Upper lobe of left lung (tissue), 6 donors: ENCODE data around the gene GPS2. TPM values are rescaled to one million over a fixed set of nuclear protein-coding genes. Genes with fewer than 3 reads are reported as not detected.
A peak's percentile ranks its signal among the peaks of the same experiment; 100 is the strongest.
"Not testable (repeated sequence)": the region's sequence is repeated elsewhere in the genome, so short reads cannot be mapped to it uniquely, and the experiment has no call there.

Source experiments
- ATAC-seq, 2 donors: fragments of 200-7000 bp; cut with Tn5 transposase; one replicate each; pipeline ENCODE4 v1.9.1; 2022; ENCODE audit warnings: mild to moderate bottlenecking in 2 of 2, moderate library complexity in 2 of 2; ENCODE audit not compliant: low FRiP score in 2 of 2
- DNase-seq, 2 donors: peaks; one replicate each; pipeline ENCODE4 v3.0.0-alpha.2; 2019 to 2020
- H3K27ac ChIP-seq, 4 donors: fragments of 200-600 bp; sonication (generic); one replicate each; pipeline ENCODE4 v1.5.1; 2016 to 2019
- H3K27me3 ChIP-seq, 4 donors: fragments of 200-600 bp; sonication (generic); one replicate each; pipeline ENCODE4 v1.5.1; 2017 to 2019
- H3K36me3 ChIP-seq, 4 donors: fragments of 200-600 bp; sonication (generic); one replicate each; pipeline ENCODE4 v1.5.1; 2016 to 2019
- H3K4me1 ChIP-seq, 4 donors: fragments of 200-600 bp; sonication (generic); one replicate each; pipeline ENCODE4 v1.5.1; 2018 to 2019
- H3K4me3 ChIP-seq, 4 donors: fragments of 200-600 bp; sonication (generic); one replicate each; pipeline ENCODE4 v1.5.1; 2017 to 2019; ENCODE audit warnings: mild to moderate bottlenecking in 2 of 4, moderate library complexity in 1 of 4
- H3K9me3 ChIP-seq, 4 donors: fragments of 200-600 bp; sonication (generic); one replicate each; pipeline ENCODE4 v1.5.1; 2018 to 2019
- CTCF ChIP-seq, 6 experiments: fragments of 450-650 bp in 4 of 6; fragments of 200-600 bp in 2 of 6; sonication (generic) in 2 of 6; IDR thresholded peaks; one replicate each; pipeline ENCODE4 v1.5.1; 2016 to 2019; ENCODE audit warnings: antibody characterized with exemption in 6 of 6
- EP300 ChIP-seq, 4 donors: sonication (generic); formaldehyde crosslinking; IDR thresholded peaks; one replicate each; pipeline ENCODE4 v1.5.1; 2017; ENCODE audit warnings: antibody characterized with exemption in 4 of 4, control low read depth in 2 of 4
- POLR2A ChIP-seq, 4 donors: fragments of 450-650 bp; IDR thresholded peaks; one replicate each; pipeline ENCODE4 v1.5.1; 2016 to 2017; ENCODE audit warnings: antibody characterized with exemption in 4 of 4, mild to moderate bottlenecking in 2 of 4
- POLR2AphosphoS5 ChIP-seq, 2 donors: sonication (generic); formaldehyde crosslinking; IDR thresholded peaks; one replicate each; pipeline ENCODE4 v1.5.1; 2017; ENCODE audit warnings: antibody characterized with exemption in 2 of 2
- WGBS, 2 donors: methylation state at CpG; one replicate each; pipeline ENCODE4 v1.1.5; 2017 to 2018; 5-methylcytosine and 5-hydroxymethylcytosine counted together
- total RNA-seq, 6 donors: library from RNA; depleted of rRNA in 4 of 6; stranded (reverse); fragments of >200 nt in 4 of 6; gene quantifications; one replicate each; pipeline versions ENCODE4 v1.1.0 to v1.2.1, GENCODE V29; 2016 to 2021
- donor health status: DM: no; HTN: no; CAD: no; lungs with moderate emphysema.
- donor health status: DM: no; HTN: yes; CAD: no; lungs with severe emphysema.

GPS2 gene
- total RNA-seq, 6 donors from 2014 or later = 55.2 to 109 (median 95.7) TPM

GRCh38 chr17:7341842-7342241, 26.7 kb upstream of the GPS2 start:
- no peaks in the 10 kb centered on the region for H3K4me1 ChIP-seq
- 78 to 93% methylated on average over 9 to 10 of the region's 13 CpGs for WGBS, 2 donors

GRCh38 chr17:7340179-7340578, 25.0 kb upstream of the GPS2 start:
- Histone ChIP-seq H3K9me3 (no peaks in the 10 kb centered on the region), H3K27ac (no peak overlapping the region), H3K27me3 (no peaks in the 10 kb centered on the region), H3K4me1 (peaks cover 0 to 3% (median 0%) of the 10 kb centered on the region in 4 donors), H3K4me3 (no peak overlapping the region), H3K36me3 (peaks cover 0 to 6% (median 0%) of the 10 kb centered on the region in 4 donors)
- TF ChIP-seq POLR2A (IDR thresholded peaks at IDR 0.05) (no peak), CTCF (IDR thresholded peaks at IDR 0.05) (no peak), EP300 (IDR thresholded peaks at IDR 0.05) (no peak), POLR2AphosphoS5 (IDR thresholded peaks at IDR 0.05) (no peak)
- ATAC-seq = no peak
- 70 to 100% methylated on average over 2 of the region's 2 CpGs for WGBS, 2 donors
- DNase-seq = no peak

More at GRCh38 chr17:7341842-7342241, 26.7 kb upstream of the GPS2 start:
- H3K36me3 ChIP-seq = peaks cover 0 to 6% (median 0%) of the 10 kb centered on the region in 4 donors
- H3K9me3 ChIP-seq = no peaks in the 10 kb centered on the region
- ATAC-seq = no peak
- TF ChIP-seq POLR2A (IDR thresholded peaks at IDR 0.05) (no peak), EP300 (IDR thresholded peaks at IDR 0.05) (no peak), POLR2AphosphoS5 (IDR thresholded peaks at IDR 0.05) (no peak), CTCF (IDR thresholded peaks at IDR 0.05) (no peak)
- H3K27me3 ChIP-seq = no peaks in the 10 kb centered on the region
- H3K27ac ChIP-seq = no peak overlapping the region
- no peak overlapping the region for H3K4me3 ChIP-seq
- no peak for DNase-seq

- H3K36me3 ChIP-seq, H3K9me3 ChIP-seq, H3K4me1 ChIP-seq, H3K27me3 ChIP-seq, ATAC-seq, DNase-seq: not testable (repeated sequence)
- peak overlapping the region in 1 of 4 donors; percentile 45 for H3K4me3 ChIP-seq
- H3K27ac ChIP-seq = peak overlapping the region in 1 of 4 donors; percentile 83
- WGBS, 2 donors = 47 to 52% methylated on average over 7 of the region's 7 CpGs
Measured at GRCh38 chr17:7337600-7337999, 22.4 kb upstream of the GPS2 start.

GRCh38 chr17:7336240-7337175, 21.3 kb upstream of the GPS2 start, which contains the start of gene ACAP1:
Gene ACAP1, plus strand, starts transcription at chr17:7336529. Its CDS starts 206 bp downstream, at chr17:7336735.
- peak in 1 of 2 donors; percentile 40 for TF ChIP-seq POLR2AphosphoS5 (IDR thresholded peaks at IDR 0.05)
- no peak for TF ChIP-seq CTCF (IDR thresholded peaks at IDR 0.05)
- DNase-seq (peak; percentile 77 to 92), ATAC-seq (peak; percentile 59 to 73)
- H3K36me3 ChIP-seq = no peaks in the 10 kb centered on the region
- H3K4me1 ChIP-seq = peaks cover 0 to 3% (median 0%) of the 10 kb centered on the region in 4 donors
- H3K9me3 ChIP-seq = no peaks in the 10 kb centered on the region
- WGBS, 2 donors = 34 to 35% methylated on average over 8 to 17 of the region's 17 CpGs
- peak within 1 kb of the TSS in 3 of 4 donors; percentile 69 to 83 (median 77) for H3K27ac ChIP-seq
- peak within 1 kb of the TSS in 3 of 4 donors; percentile 40 to 45 (median 44) for H3K4me3 ChIP-seq
- H3K27me3 ChIP-seq = no peaks in the 10 kb centered on the region

GRCh38 chr17:7335765-7336164, 20.6 kb upstream of the GPS2 start:
- H3K9me3 ChIP-seq, H3K27me3 ChIP-seq, H3K4me3 ChIP-seq, ATAC-seq, H3K4me1 ChIP-seq, H3K36me3 ChIP-seq, DNase-seq: not testable (repeated sequence)
- H3K27ac ChIP-seq = peak overlapping the region in 1 of 4 donors; percentile 83
- 82 to 83% methylated on average over 13 of the region's 13 CpGs for WGBS, 2 donors
